Right lobe of liver (tissue), 6 donors: ENCODE results near the gene IQSEC1. TPM values are rescaled to one million over a fixed set of nuclear protein-coding genes. Genes with fewer than 3 reads are reported as not detected.
A peak's percentile ranks its signal among the peaks of the same experiment; 100 is the strongest.

Experiments used
- ATAC-seq, 4 donors: fragments of 200-7000 bp; cut with Tn5 transposase; one replicate each; pipeline ENCODE4 v1.9.1; 2020; ENCODE audit warnings: mild to moderate bottlenecking in 4 of 4, moderate library complexity in 4 of 4
- DNase-seq, 3 donors: peaks; one replicate each; pipeline ENCODE4 v3.0.0-alpha.2; 2020
- H3K27ac ChIP-seq, 3 donors: fragments of 200-600 bp; one replicate each; pipeline ENCODE4 v1.8.0; 2022
- H3K27me3 ChIP-seq, 2 donors: fragments of 200-600 bp; one replicate each; pipeline ENCODE4 v1.8.0; 2022
- H3K36me3 ChIP-seq, 4 donors: fragments of 200-600 bp; sonication (generic) in 1 of 4; one replicate each; pipeline versions ENCODE4 v1.5.1 to v1.8.0; 2017 to 2022; ENCODE audit warnings: control low read depth in 1 of 4
- H3K4me1 ChIP-seq, 4 donors: fragments of 200-600 bp; sonication (generic) in 1 of 4; one replicate each; pipeline versions ENCODE4 v1.5.1 to v1.8.0; 2017 to 2022; ENCODE audit warnings: control low read depth in 1 of 4
- H3K4me3 ChIP-seq, 3 donors: fragments of 200-600 bp; one replicate each; pipeline ENCODE4 v1.8.0; 2022
- H3K9me3 ChIP-seq, 4 donors: fragments of 200-600 bp; sonication (generic) in 1 of 4; one replicate each; pipeline versions ENCODE4 v1.5.1 to v1.8.0; 2017 to 2022; ENCODE audit warnings: control low read depth in 1 of 4
- CTCF ChIP-seq, 4 donors: fragments of 200-600 bp in 3 of 4; fragments of 450-650 bp in 1 of 4; IDR thresholded peaks; one replicate each; pipeline versions ENCODE4 v1.5.1 to v1.8.0; 2016 to 2022; ENCODE audit warnings: antibody characterized with exemption in 4 of 4, mild to moderate bottlenecking in 2 of 4
- POLR2A ChIP-seq: fragments of 450-650 bp; IDR thresholded peaks from one replicate; pipeline ENCODE4 v1.6.1; 2017; ENCODE audit warnings: antibody characterized with exemption, mild to moderate bottlenecking
- WGBS: methylation state at CpG from one replicate; pipeline ENCODE4 v1.1.6; 2018; ENCODE audit warnings: low coverage, low lambda C conversion rate; ENCODE audit not compliant: insufficient coverage; ENCODE audit errors: missing lambda C conversion rate; 5-methylcytosine and 5-hydroxymethylcytosine counted together
- intact Hi-C, 2 donors: fragments of 100-400 bp; cut with DNase I; formaldehyde crosslinking; loops; one replicate each; pipeline versions ENCODE4 v1.11.2 to v1.14.1; 2022
- total RNA-seq, 6 experiments: library from RNA; depleted of rRNA in 2 of 6; stranded (reverse); fragments of >200 nt in 2 of 6; fragmentation: NEBNext Ultra II Directional in 3 of 6; extraction: Animal tissue kit (Norgen Biotek cat#: 25700) in 3 of 6; gene quantifications; one replicate each; pipeline versions ENCODE4 v1.1.0 to v1.2.4, GENCODE V29; 2016 to 2023
- donor health status: DM: no; HTN: yes; CAD: no.
- donor health status: DM: no; HTN: no; CAD: no.
- donor health status: DM: no; HTN: no; CAD: no.
- donor health status: DM: no; HTN: yes; CAD: no.
- donor health status: DM: no; HTN: yes; CAD: no.

Gene IQSEC1
- total RNA-seq, 6 experiments from 2014 or later, result 32.1 to 61.3 (median 48.9) TPM

DNA sequence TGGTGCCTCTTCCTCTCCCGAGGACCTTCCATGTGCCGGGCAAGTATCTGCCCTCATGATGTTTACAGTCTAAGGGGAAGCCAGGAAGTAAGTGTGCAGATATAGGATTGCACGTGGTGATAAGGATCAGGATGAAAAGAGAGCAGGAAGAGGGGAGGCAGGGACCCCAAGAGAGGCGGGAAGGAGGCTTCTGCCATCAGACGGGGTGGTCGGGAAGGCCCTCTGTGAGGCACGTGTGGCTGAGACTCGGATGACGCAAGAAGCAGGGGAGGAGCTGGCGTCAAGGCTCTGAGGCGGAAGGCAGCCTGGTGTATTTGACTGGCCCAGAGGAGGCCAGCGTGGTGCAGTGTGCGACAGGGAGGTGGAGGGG, 762 bp upstream of the IQSEC1 start:
- no peak overlapping the region for H3K4me3 ChIP-seq
- no peaks in the 10 kb centered on the region for H3K27me3 ChIP-seq
- TF ChIP-seq CTCF (IDR thresholded peaks at IDR 0.05) (no peak), POLR2A (no peak)
- peaks cover 0 to 8% (median 0%) of the 10 kb centered on the region in 4 donors for H3K4me1 ChIP-seq
- no peak overlapping the region for H3K27ac ChIP-seq
- ATAC-seq (no peak), DNase-seq (no peak)
- no peaks in the 10 kb centered on the region for H3K36me3 ChIP-seq
- 68% methylated on average over 7 of the region's 13 CpGs for WGBS
- intact Hi-C loops, result no loop called here
- no peaks in the 10 kb centered on the region for H3K9me3 ChIP-seq

- 55% methylated on average over 14 of the region's 38 CpGs for WGBS
- ATAC-seq, result peak in 1 of 4 donors; percentile 4
- H3K27ac ChIP-seq, result no peak overlapping the region
Measured at GRCh38 chr3:13072600-13073325, 466 bp downstream of the IQSEC1 start.

GRCh38 chr3:13072239-13072599, 1.0 kb downstream of the IQSEC1 start:
- Histone ChIP-seq H3K4me3 (no peak overlapping the region), H3K4me1 (no peaks in the 10 kb centered on the region), H3K27me3 (no peaks in the 10 kb centered on the region), H3K27ac (no peak overlapping the region), H3K9me3 (no peaks in the 10 kb centered on the region), H3K36me3 (no peaks in the 10 kb centered on the region)
- ATAC-seq (no peak), DNase-seq (no peak)
- no CpG with 5 or more reads among the region's 14 CpGs for WGBS
- intact Hi-C loops, result no loop called here
- TF ChIP-seq POLR2A (no peak), CTCF (IDR thresholded peaks at IDR 0.05) (no peak)

More at GRCh38 chr3:13072600-13073325, 466 bp downstream of the IQSEC1 start:
- Histone ChIP-seq H3K9me3 (no peaks in the 10 kb centered on the region), H3K4me3 (no peak overlapping the region), H3K4me1 (no peaks in the 10 kb centered on the region), H3K27me3 (no peaks in the 10 kb centered on the region), H3K36me3 (no peaks in the 10 kb centered on the region)
- DNase-seq, result no peak
- TF ChIP-seq POLR2A, result no peak
- TF ChIP-seq CTCF (IDR thresholded peaks at IDR 0.05), result no peak
- intact Hi-C loops, result no loop called here

- Histone ChIP-seq H3K4me1 (no peaks in the 10 kb centered on the region), H3K4me3 (no peak overlapping the region), H3K9me3 (no peaks in the 10 kb centered on the region), H3K27ac (no peak overlapping the region), H3K27me3 (no peaks in the 10 kb centered on the region), H3K36me3 (no peaks in the 10 kb centered on the region)
- WGBS, result 25% methylated on average over 1 of the region's 13 CpGs
- intact Hi-C loops, result no loop called here
- ATAC-seq (no peak), DNase-seq (no peak)
- TF ChIP-seq CTCF (IDR thresholded peaks at IDR 0.05) (no peak), POLR2A (no peak)
Measured at GRCh38 chr3:13071695-13072094, 1.5 kb downstream of the IQSEC1 start.
